Panc1 (cell line): Measurements from ENCODE around the gene MAFB. TPM values are rescaled to one million over a fixed set of nuclear protein-coding genes. Genes with fewer than 3 reads are reported as not detected.
A peak's percentile ranks its signal among the peaks of the same experiment; 100 is the strongest.

ENCODE experiments used
- ATAC-seq: fragments of 200-7000 bp; cut with Tn5 transposase; 2 replicates; pipeline ENCODE4 v1.9.1; 2020; ENCODE audit warnings: mild to moderate bottlenecking, moderate library complexity
- BruUV-seq: library from RNA; stranded (reverse); fragments of 400-500 nt; replicated peaks from 2 replicates; lab custom pipeline; 2021; lab: Mats Ljungman, UMichigan
- CTCF ChIA-PET: fragments of 300-600 bp; sonication (Branson Sonifier 250); formaldehyde crosslinking; loops from one replicate; lab custom pipeline; 2022; ENCODE audit warnings: antibody characterized with exemption; lab: Charles Lee
- POLR2A ChIA-PET: fragments of 300-600 bp; sonication (Branson Sonifier 250); formaldehyde crosslinking; loops from one replicate; lab custom pipeline; 2022; ENCODE audit warnings: antibody characterized with exemption; lab: Charles Lee
- DNase-seq: peaks from one replicate; pipeline ENCODE4 v3.0.0-alpha.2; 2010; ENCODE audit warnings: low read depth, low spot score
- H3K27ac ChIP-seq: 2 replicates; pipeline ENCODE4 v1.5.1; 2011; ENCODE audit warnings: mild to moderate bottlenecking, low read length, inconsistent platforms
- H3K27me3 ChIP-seq: fragments of 200-500 bp; sonication (Bioruptor generic); 2 replicates; pipeline ENCODE4 v1.6.0; 2014; ENCODE audit warnings: low read length, inconsistent platforms; ENCODE audit not compliant: control insufficient read depth, insufficient read depth
- H3K36me3 ChIP-seq: fragments of 200-500 bp; sonication (Bioruptor generic); 2 replicates; pipeline ENCODE4 v1.5.1; 2014; ENCODE audit warnings: inconsistent platforms, mild to moderate bottlenecking, low read length, moderate library complexity; ENCODE audit not compliant: control insufficient read depth, insufficient read depth
- H3K4me1 ChIP-seq: 2 replicates; pipeline ENCODE4 v1.5.1; 2011; ENCODE audit warnings: inconsistent platforms, mild to moderate bottlenecking, low read length, moderate library complexity; ENCODE audit not compliant: control insufficient read depth, insufficient read depth
- H3K4me3 ChIP-seq, 2 experiments: 2 replicates each; pipeline ENCODE4 v1.5.1; 2011 to 2012; ENCODE audit warnings: low read depth in 2 of 2, low read length in 2 of 2, mild to moderate bottlenecking in 2 of 2, inconsistent platforms in 1 of 2, moderate library complexity in 1 of 2
- H3K9me3 ChIP-seq: fragments of 200-500 bp; sonication (Bioruptor generic); 2 replicates; pipeline ENCODE4 v1.5.1; 2014; ENCODE audit warnings: low read depth, mild to moderate bottlenecking, inconsistent platforms, low read length, moderate library complexity; ENCODE audit not compliant: control insufficient read depth, insufficient read depth
- POLR2AphosphoS5 ChIP-seq: IDR thresholded peaks from 2 replicates; pipeline ENCODE4 v1.6.1; 2012; ENCODE audit warnings: mild to moderate bottlenecking, low read depth, low read length, moderate library complexity
- SIN3A ChIP-seq: IDR thresholded peaks from 2 replicates; pipeline ENCODE4 v1.6.1; 2012; ENCODE audit warnings: low read depth, mild to moderate bottlenecking, low read length, moderate library complexity, borderline replicate concordance; ENCODE audit not compliant: insufficient read depth
- TCF7L2 ChIP-seq: IDR thresholded peaks from 2 replicates; pipeline ENCODE4 v1.6.1; 2011; ENCODE audit warnings: mild to moderate bottlenecking, low read depth, low read length, inconsistent platforms
- in situ Hi-C: cut with HindIII; loops from 2 replicates; pipeline ENCODE4 v1.10.0; 2016; ENCODE audit warnings: low sequenced_read_pairs, low pct_unique_long_range_greater_than_20kb
- intact Hi-C: fragments of 100-400 bp; cut with micrococcal nuclease; formaldehyde crosslinking; loops from one replicate; pipeline ENCODE4 v1.10.0; 2022; ENCODE audit not compliant: unreplicated experiment
- total RNA-seq: library from RNA; stranded (reverse); gene quantifications from one replicate; pipeline ENCODE4 v1.2.1, GENCODE V29; 2021; ENCODE audit not compliant: unreplicated experiment
- TF ChIP-seq, protein P1 (sequence below): fragments of 450-650 bp; IDR thresholded peaks from 2 replicates; pipeline ENCODE4 v1.5.1; 2017; ENCODE audit warnings: mild to moderate bottlenecking
- TF ChIP-seq, protein P2 (sequence below), 2 experiments: IDR thresholded peaks; 2 replicates each; pipeline ENCODE4 v1.6.1; 2011 to 2012; ENCODE audit warnings: low read depth in 2 of 2, control low read depth in 1 of 2, low read length in 1 of 2, mild to moderate bottlenecking in 1 of 2, moderate library complexity in 1 of 2; ENCODE audit not compliant: insufficient read depth in 1 of 2

Gene MAFB
- total RNA-seq, 1 experiment from 2014 or later: 0.28 TPM

DNA sequence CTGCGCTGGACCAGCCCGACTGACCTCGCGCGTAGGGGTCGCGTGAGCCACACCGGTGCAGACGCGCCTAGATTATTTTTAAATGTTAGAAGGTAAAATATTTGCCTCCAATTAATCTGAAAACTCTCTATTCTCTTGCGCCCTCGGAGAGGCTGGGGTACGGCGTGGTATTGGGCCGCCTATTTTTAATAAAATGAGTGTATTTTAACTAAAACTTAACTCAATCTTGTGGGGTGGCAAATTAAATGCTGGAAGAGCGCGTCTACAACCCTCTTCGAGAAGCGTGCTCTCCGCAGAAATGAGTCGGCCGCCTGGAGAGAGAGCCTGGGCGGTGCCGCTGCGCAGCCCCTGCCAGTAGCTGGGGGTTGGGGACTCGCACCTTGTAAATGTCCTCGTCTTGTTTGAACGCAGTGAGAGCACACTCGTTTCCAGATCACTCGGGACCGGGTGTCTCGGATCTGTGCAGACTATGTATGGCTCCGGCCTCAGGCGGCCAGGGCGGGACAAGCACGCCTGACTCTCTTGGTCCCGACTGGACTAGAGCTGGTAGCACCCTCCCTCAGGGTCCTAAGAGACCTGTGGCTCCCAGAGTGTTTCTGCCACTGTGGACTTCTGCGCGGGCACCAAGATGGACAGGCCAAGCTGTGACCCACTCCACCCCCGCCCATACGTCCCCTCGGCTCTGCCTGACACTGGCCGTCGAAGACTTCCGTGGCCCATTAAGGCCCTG is 2.0 kb upstream of the MAFB start:
- no peak overlapping the region for H3K4me3 ChIP-seq
- intact Hi-C loops (no loop called here), in situ Hi-C loops (no loop called here)
- TF ChIP-seq SIN3A: no peak
- no peak for TF ChIP-seq POLR2AphosphoS5
- TF ChIP-seq, protein P1, sequence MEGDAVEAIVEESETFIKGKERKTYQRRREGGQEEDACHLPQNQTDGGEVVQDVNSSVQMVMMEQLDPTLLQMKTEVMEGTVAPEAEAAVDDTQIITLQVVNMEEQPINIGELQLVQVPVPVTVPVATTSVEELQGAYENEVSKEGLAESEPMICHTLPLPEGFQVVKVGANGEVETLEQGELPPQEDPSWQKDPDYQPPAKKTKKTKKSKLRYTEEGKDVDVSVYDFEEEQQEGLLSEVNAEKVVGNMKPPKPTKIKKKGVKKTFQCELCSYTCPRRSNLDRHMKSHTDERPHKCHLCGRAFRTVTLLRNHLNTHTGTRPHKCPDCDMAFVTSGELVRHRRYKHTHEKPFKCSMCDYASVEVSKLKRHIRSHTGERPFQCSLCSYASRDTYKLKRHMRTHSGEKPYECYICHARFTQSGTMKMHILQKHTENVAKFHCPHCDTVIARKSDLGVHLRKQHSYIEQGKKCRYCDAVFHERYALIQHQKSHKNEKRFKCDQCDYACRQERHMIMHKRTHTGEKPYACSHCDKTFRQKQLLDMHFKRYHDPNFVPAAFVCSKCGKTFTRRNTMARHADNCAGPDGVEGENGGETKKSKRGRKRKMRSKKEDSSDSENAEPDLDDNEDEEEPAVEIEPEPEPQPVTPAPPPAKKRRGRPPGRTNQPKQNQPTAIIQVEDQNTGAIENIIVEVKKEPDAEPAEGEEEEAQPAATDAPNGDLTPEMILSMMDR: no peak
- TF ChIP-seq, protein P2, sequence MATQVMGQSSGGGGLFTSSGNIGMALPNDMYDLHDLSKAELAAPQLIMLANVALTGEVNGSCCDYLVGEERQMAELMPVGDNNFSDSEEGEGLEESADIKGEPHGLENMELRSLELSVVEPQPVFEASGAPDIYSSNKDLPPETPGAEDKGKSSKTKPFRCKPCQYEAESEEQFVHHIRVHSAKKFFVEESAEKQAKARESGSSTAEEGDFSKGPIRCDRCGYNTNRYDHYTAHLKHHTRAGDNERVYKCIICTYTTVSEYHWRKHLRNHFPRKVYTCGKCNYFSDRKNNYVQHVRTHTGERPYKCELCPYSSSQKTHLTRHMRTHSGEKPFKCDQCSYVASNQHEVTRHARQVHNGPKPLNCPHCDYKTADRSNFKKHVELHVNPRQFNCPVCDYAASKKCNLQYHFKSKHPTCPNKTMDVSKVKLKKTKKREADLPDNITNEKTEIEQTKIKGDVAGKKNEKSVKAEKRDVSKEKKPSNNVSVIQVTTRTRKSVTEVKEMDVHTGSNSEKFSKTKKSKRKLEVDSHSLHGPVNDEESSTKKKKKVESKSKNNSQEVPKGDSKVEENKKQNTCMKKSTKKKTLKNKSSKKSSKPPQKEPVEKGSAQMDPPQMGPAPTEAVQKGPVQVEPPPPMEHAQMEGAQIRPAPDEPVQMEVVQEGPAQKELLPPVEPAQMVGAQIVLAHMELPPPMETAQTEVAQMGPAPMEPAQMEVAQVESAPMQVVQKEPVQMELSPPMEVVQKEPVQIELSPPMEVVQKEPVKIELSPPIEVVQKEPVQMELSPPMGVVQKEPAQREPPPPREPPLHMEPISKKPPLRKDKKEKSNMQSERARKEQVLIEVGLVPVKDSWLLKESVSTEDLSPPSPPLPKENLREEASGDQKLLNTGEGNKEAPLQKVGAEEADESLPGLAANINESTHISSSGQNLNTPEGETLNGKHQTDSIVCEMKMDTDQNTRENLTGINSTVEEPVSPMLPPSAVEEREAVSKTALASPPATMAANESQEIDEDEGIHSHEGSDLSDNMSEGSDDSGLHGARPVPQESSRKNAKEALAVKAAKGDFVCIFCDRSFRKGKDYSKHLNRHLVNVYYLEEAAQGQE (IDR thresholded peaks at IDR 0.05; ENCODE audit: insufficient read depth in 1 of 2, low read depth in 2 of 2, low read length in 1 of 2): no peak
- TF ChIP-seq TCF7L2: no peak
- H3K9me3 ChIP-seq: no peaks in the 10 kb centered on the region
- DNase-seq (no peak), ATAC-seq (no peak)
- H3K27me3 ChIP-seq: peaks cover 17% of the 10 kb centered on the region
- H3K27ac ChIP-seq: no peak overlapping the region
- BruUV-seq: no TSS peak
- CTCF ChIA-PET: no interaction called here
- H3K36me3 ChIP-seq: no peaks in the 10 kb centered on the region
- POLR2A ChIA-PET: no interaction called here
- no peaks in the 10 kb centered on the region for H3K4me1 ChIP-seq

GRCh38 chr20:40689943-40690835 is 1.2 kb upstream of the MAFB start:
- peak; percentile 82 for ATAC-seq

More at GRCh38 chr20:40689943-40690835, 1.2 kb upstream of the MAFB start:
- Histone ChIP-seq H3K36me3 (no peaks in the 10 kb centered on the region), H3K4me1 (no peaks in the 10 kb centered on the region), H3K27me3 (peaks cover 15% of the 10 kb centered on the region), H3K4me3 (peak overlapping the region; percentile 45 to 65), H3K27ac (no peak overlapping the region), H3K9me3 (no peaks in the 10 kb centered on the region)
- TF ChIP-seq SIN3A (no peak), POLR2AphosphoS5 (no peak)
- TF ChIP-seq, protein P2 (IDR thresholded peaks at IDR 0.05; ENCODE audit: insufficient read depth in 1 of 2, low read depth in 2 of 2, low read length in 1 of 2): no peak
- TF ChIP-seq, protein P1: peak; percentile 94
- CTCF ChIA-PET: interaction anchor here (0.5 to 1.0 kb wide), 2 partner anchors 22 to 273 kb away, joined by 3 to 7 read pairs; no protein-coding TSS in a partner anchor
- intact Hi-C loops (loop anchor here (5.0 kb wide), 1 partner anchor 528 kb away; no protein-coding TSS in a partner anchor), in situ Hi-C loops (no loop called here)
- peak; percentile 17 for DNase-seq
- no TSS peak for BruUV-seq
- POLR2A ChIA-PET: no interaction called here
